IPS-NIHi11 (cell line): ENCODE measurements around the gene FRMD5.
"Not testable (repeated sequence)": the region's sequence is repeated elsewhere in the genome, so short reads cannot be mapped to it uniquely, and the experiment has no call there.

Experiments used
- DNase-seq: peaks from one replicate; pipeline ENCODE4 v3.0.0; 2012; ENCODE audit warnings: mixed read lengths, low spot score

FRMD5 gene

GRCh38 chr15:44195151-44195740, at the start of gene FRMD5:
Gene FRMD5, minus strand, starts transcription at chr15:44195271.
- DNase-seq: peak; percentile 97

GRCh38 chr15:44243829-44244228, 48.8 kb upstream of the FRMD5 start:
- no peak for DNase-seq

- DNase-seq: no peak
These were observed 48.1 kb upstream of the FRMD5 start for GRCh38 chr15:44243141-44243540.

GRCh38 chr15:44231842-44232241, 36.8 kb upstream of the FRMD5 start:
- no peak for DNase-seq

GRCh38 chr15:44229301-44229700, 34.2 kb upstream of the FRMD5 start:
- DNase-seq: not testable (repeated sequence)

DNA sequence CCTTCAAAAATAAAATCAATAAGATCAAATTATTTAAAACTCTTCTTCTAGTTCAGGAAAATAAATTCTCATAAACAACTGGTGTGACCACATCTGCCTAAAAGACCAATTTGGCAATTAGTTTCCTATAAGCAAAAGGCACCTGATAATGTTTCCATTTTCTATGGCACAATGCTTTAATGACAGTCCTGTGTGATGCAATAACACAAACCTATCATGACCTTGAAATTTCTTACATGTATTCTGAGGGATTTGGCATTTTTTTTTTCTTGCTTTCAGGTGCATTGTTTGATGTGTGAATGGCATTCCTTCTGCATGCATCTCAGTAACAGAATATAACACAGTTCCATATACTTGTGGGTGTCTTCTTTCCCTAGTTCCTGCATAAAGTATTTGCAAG, 32.5 kb upstream of the FRMD5 start:
- DNase-seq: no peak

GRCh38 chr15:44227001-44227400, 31.9 kb upstream of the FRMD5 start:
- not testable (repeated sequence) for DNase-seq

DNA sequence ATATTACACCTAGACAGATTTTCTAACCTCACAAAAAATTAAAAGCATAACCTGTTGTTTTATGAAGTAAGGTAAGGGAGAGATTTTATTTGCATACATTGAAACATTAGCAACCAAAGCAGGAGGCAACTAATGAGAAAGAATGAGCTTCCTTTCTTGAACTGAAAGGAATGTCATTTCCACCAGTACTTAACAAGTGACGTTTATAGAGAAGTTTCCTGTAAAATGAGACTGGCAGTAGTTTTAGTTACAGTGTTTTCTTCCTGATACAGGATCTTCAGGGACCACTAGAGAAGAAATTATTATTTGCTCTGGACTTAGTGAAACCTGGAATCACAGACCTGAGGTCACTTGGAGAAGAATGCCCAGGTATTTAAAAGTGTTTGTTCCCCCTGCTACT, 27.4 kb upstream of the FRMD5 start:
- DNase-seq: no peak

DNA sequence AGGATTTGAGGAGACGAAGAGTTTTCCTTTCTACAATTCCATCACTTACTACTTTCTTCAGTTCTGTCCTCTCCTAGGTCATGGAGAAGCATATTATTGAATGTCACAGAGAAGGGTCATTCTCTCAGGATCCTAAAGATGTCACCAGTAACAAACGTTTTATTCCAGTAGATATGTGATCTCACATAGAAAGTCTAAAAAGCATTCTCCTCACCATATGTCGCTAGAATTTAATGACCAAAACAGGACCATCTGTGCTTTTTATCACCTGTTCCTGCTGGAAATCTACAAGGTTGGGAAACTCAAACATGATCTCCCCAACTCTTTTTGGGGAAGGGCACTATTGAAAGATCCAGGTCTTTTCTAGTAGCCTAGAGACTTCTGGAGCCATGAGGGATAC, 24.0 kb upstream of the FRMD5 start:
- DNase-seq: no peak

- DNase-seq: no peak
These were observed 21.9 kb upstream of the FRMD5 start for GRCh38 chr15:44216958-44217357.

- DNase-seq: no peak
These were observed 20.5 kb upstream of the FRMD5 start for GRCh38 chr15:44215594-44215993.

DNA sequence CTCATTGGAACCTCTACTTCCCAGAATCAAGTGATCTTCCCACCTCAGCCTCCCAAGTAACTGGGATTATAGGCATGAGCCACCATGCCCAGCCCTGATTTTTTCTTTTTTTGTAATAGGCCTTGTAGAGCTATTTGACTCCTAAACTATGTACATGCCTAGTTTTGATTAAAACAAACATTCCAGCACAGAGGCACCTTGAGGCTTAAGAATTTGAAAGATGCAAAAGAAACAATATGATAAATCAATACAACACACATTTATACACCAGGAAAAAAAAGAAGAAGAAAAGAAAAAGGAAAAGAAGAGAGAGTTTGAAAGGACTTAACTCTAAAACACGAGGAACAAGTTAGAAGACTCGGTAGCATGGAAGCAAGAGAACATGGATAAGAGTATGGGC, 13.9 kb upstream of the FRMD5 start:
- DNase-seq: no peak

DNA sequence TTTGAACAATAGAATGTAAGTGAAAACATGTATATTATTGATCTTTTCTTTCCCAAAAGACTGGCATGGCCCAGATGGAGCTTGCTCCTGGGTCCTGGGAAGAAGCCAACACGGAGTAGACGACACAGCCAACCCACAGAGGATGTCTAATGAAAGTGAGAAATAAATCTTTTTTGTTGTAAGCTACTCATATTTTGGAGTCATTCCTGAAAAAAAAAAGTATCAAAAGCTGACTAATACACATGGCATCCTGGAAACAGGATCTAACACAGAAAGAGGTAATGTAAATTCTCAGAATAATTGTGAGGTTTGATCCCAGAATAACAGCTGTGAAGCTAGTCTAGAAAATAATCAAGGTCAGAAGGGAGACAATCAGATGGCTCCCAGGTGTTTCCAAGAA, 12.6 kb upstream of the FRMD5 start:
- no peak for DNase-seq

DNA sequence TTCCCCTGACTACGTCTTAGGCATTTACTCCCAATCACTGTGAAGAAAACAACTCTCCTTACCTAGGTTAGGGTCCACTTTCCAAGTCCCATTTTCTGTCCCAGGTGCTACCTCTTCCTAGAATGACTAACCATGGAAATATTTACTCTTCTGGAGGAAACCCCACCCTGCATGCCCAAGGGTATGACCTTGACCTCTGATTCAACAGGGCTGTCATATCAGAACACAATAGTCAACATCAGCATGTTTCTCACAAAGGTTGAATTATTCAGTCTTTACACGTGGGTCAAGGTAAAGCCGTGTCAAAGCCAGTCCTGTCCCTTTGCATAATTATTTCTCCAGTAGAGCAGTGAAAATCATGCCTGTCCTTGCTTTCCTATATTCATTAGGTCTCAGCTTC, 4.3 kb upstream of the FRMD5 start:
- no peak for DNase-seq

DNA sequence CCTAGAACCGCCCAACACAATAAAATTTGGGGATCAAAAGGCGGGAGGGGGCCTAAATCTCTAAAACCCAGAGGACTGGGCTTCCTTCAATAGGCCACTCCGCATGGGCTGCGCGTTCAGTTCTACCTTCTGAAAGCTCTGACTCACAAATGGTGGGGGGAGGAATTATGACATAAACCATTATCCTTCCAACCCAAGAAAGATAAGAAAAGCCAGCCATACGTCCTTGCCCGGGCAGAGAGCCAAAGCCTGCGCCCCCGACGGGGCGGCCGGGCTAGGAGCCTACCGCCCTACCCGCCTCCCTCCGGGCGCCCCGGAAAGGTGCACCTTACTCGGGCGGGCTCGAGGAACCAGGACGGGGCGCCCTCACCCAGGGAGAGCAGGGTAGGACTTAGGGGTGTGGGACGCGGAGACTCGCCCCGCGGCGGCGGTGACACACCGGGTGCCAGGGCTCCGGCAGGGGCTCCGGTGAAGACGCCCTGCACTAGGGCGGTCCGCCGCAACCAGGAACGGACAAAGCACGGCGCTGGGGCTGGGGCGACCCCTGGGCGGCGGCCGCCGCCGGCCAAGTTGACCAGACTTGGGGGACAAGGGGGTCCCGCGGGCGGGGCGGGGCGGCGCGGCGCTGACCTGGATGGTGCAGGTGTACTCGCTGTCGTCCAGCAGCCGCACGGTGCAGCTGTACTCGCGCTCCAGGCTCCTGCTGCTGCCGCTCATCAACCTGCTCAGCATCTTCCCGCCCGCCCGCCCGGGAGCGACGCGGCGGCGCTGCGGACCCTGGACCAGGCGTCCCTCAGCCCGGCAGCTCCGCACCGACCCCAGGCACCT, 534 bp downstream of the FRMD5 start:
- DNase-seq: no peak

DNA sequence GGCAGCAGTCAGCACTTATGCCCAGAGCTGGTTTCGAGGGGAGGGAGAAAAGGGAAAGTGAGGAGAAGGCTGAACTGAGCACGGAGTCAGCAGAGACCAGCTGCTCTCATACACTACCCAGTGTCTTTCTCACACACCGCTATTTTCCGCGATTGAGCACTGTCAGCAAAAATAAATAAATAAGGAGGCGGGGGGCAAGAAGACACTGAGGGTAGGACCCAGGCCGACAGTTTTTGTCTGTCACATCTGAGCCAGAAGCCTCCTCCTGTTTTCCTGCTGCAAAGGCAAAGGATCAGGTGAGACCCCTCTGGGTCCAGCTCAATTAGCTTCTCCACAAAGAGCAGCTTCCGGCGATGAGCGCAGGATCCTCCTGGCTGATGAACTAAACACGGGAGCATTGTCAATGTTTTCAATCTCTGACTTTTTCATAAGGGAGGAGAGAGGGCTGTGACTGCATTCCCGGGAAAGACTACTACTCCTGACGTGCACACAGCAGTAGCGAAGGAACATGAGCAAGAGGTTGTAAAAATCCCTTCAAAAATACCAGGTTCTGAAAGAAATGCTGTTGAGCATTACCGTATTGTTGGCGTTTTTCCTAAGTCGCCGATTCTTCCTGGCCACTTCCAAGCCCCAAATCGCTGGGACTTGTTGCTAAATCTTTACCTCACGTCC, 1.3 kb downstream of the FRMD5 start:
- DNase-seq: peak; percentile 23

- DNase-seq: no peak
These were observed 6.3 kb downstream of the FRMD5 start for GRCh38 chr15:44188795-44189194.

GRCh38 chr15:44186705-44187104, 8.4 kb downstream of the FRMD5 start:
- DNase-seq: no peak

GRCh38 chr15:44183363-44183762, 11.7 kb downstream of the FRMD5 start:
- no peak for DNase-seq

- no peak for DNase-seq
These were observed 13.7 kb downstream of the FRMD5 start for GRCh38 chr15:44181410-44181809.

GRCh38 chr15:44177139-44177538, 17.9 kb downstream of the FRMD5 start:
- no peak for DNase-seq

DNA sequence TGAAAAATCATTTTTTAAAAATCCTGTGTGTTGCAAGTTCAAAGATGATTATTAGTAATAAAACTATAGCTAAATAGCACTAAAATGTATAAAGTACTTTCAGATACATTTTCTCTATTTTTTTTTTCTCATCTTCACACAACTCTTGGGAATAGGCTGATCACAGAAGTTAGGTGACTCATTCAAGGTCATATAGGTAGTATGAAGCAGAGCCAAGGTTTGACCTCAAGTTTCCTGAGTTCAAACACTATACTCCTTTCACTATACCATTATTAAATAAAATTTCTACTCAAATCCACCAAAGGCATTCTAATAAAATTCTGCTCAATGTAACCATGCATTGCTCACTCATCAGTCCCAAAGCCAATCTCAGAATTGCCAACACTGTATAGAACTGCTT, 21.3 kb downstream of the FRMD5 start:
- no peak for DNase-seq

- DNase-seq: no peak
These were observed 31.7 kb downstream of the FRMD5 start for GRCh38 chr15:44163370-44163769.
